ENCODE data around the gene CCL13.

Gene CCL13

GRCh38 chr17:34370376-34370996, 14.2 kb downstream of the CCL13 start:
- Histone ChIP-seq H3K4me1 (ENCODE audit: low read length) (peaks cover 40% of the 10 kb centered on the region), H3K4me2 (ENCODE audit: low read length) (peak overlapping the region; percentile 64), H3K9ac (ENCODE audit: low read length) (peak overlapping the region; percentile 4; the same call in 1 of the 2 replicates), H4K20me1 (ENCODE audit: insufficient read depth, low read length) (peaks cover 59% of the 10 kb centered on the region; the same call in 1 of the 2 replicates), H3K27me3 (ENCODE audit: low read depth, low read length) (peaks cover 82% of the 10 kb centered on the region), H3K27ac (ENCODE audit: low read length) (peak overlapping the region; percentile 55), H3K4me3 (ENCODE audit: low read length) (peak overlapping the region; percentile 23; the same call in 1 of the 2 replicates), H3K9me3 (ENCODE audit: insufficient read depth, low read length) (no peaks in the 10 kb centered on the region), H3K36me3 (replicated peaks; ENCODE audit: low read depth, low read length) (no peaks in the 10 kb centered on the region), H2AFZ (ENCODE audit: low read depth, low read length) (no peak overlapping the region), H3K79me2 (ENCODE audit: low read length) (no peaks in the 10 kb centered on the region)
- TF ChIP-seq CTCF (IDR thresholded peaks at IDR 0.05; ENCODE audit: low read depth, low read length): no peak
- TF ChIP-seq EZH2phosphoT487 (IDR thresholded peaks at IDR 0.05; ENCODE audit: low read depth): no peak

- Histone ChIP-seq H3K79me2 (ENCODE audit: low read length) (no peaks in the 10 kb centered on the region), H4K20me1 (ENCODE audit: insufficient read depth, low read length) (peaks cover 58% of the 10 kb centered on the region; the same call in 1 of the 2 replicates), H3K4me2 (ENCODE audit: low read length) (peak overlapping the region; percentile 64), H3K9me3 (ENCODE audit: insufficient read depth, low read length) (no peaks in the 10 kb centered on the region), H3K4me1 (ENCODE audit: low read length) (peaks cover 35% of the 10 kb centered on the region), H2AFZ (ENCODE audit: low read depth, low read length) (no peak overlapping the region), H3K4me3 (ENCODE audit: low read length) (peak overlapping the region; percentile 23; the same call in 1 of the 2 replicates), H3K27me3 (ENCODE audit: low read depth, low read length) (peaks cover 82% of the 10 kb centered on the region), H3K36me3 (replicated peaks; ENCODE audit: low read depth, low read length) (no peaks in the 10 kb centered on the region), H3K9ac (ENCODE audit: low read length) (peak overlapping the region; percentile 4; the same call in 1 of the 2 replicates), H3K27ac (ENCODE audit: low read length) (peak overlapping the region; percentile 55)
- no peak for TF ChIP-seq CTCF (IDR thresholded peaks at IDR 0.05; ENCODE audit: low read depth, low read length)
- no peak for TF ChIP-seq EZH2phosphoT487 (IDR thresholded peaks at IDR 0.05; ENCODE audit: low read depth)
Observed at GRCh38 chr17:34370997-34371395, 14.7 kb downstream of the CCL13 start.

- Histone ChIP-seq H3K36me3 (replicated peaks; ENCODE audit: low read depth, low read length) (no peaks in the 10 kb centered on the region), H3K4me1 (ENCODE audit: low read length) (peaks cover 38% of the 10 kb centered on the region), H3K4me2 (ENCODE audit: low read length) (peak overlapping the region; percentile 64), H3K4me3 (ENCODE audit: low read length) (peak overlapping the region; percentile 1; the same call in 1 of the 2 replicates), H4K20me1 (ENCODE audit: insufficient read depth, low read length) (peaks cover 58% of the 10 kb centered on the region; the same call in 1 of the 2 replicates), H3K9me3 (ENCODE audit: insufficient read depth, low read length) (no peaks in the 10 kb centered on the region), H3K9ac (ENCODE audit: low read length) (no peak overlapping the region), H3K27ac (ENCODE audit: low read length) (peak overlapping the region; percentile 55), H3K79me2 (ENCODE audit: low read length) (no peaks in the 10 kb centered on the region), H2AFZ (ENCODE audit: low read depth, low read length) (no peak overlapping the region), H3K27me3 (ENCODE audit: low read depth, low read length) (peaks cover 82% of the 10 kb centered on the region)
- TF ChIP-seq EZH2phosphoT487 (IDR thresholded peaks at IDR 0.05; ENCODE audit: low read depth) (no peak), CTCF (IDR thresholded peaks at IDR 0.05; ENCODE audit: low read depth, low read length) (no peak)
Observed at GRCh38 chr17:34371405-34372100, 15.3 kb downstream of the CCL13 start.

GRCh38 chr17:34374457-34374856, 18.2 kb downstream of the CCL13 start:
- H2AFZ ChIP-seq (ENCODE audit: low read depth, low read length): no peak overlapping the region
- H3K27me3 ChIP-seq (ENCODE audit: low read depth, low read length): peaks cover 61% of the 10 kb centered on the region
- peaks cover 55% of the 10 kb centered on the region; the same call in 1 of the 2 replicates for H4K20me1 ChIP-seq (ENCODE audit: insufficient read depth, low read length)
- H3K9me3 ChIP-seq (ENCODE audit: insufficient read depth, low read length): no peaks in the 10 kb centered on the region
- no peak overlapping the region for H3K9ac ChIP-seq (ENCODE audit: low read length)
- no peak overlapping the region for H3K27ac ChIP-seq (ENCODE audit: low read length)
- no peak overlapping the region for H3K4me2 ChIP-seq (ENCODE audit: low read length)
- H3K79me2 ChIP-seq (ENCODE audit: low read length): no peaks in the 10 kb centered on the region
- no peaks in the 10 kb centered on the region for H3K36me3 ChIP-seq (replicated peaks; ENCODE audit: low read depth, low read length)
- TF ChIP-seq CTCF (IDR thresholded peaks at IDR 0.05; ENCODE audit: low read depth, low read length): no peak
- TF ChIP-seq EZH2phosphoT487 (IDR thresholded peaks at IDR 0.05; ENCODE audit: low read depth): no peak
- no peak overlapping the region for H3K4me3 ChIP-seq (ENCODE audit: low read length)
- H3K4me1 ChIP-seq (ENCODE audit: low read length): peaks cover 59% of the 10 kb centered on the region

All from OCI-LY3 (cell line).